Kidney tubule cell (primary cell): ENCODE data around the gene FERMT3.

ENCODE experiments used
- DNase-seq: peaks from one replicate; pipeline ENCODE4 v3.0.0-alpha.2; 2018; ENCODE audit warnings: low spot score

FERMT3 gene

GRCh38 chr11:64220798-64221197, 14.3 kb downstream of the FERMT3 start:
- no peak for DNase-seq

- no peak for DNase-seq
Measured at GRCh38 chr11:64222651-64223000, 16.1 kb downstream of the FERMT3 start.

GRCh38 chr11:64223001-64223651, 16.6 kb downstream of the FERMT3 start:
- no peak for DNase-seq

- DNase-seq, result peak; percentile 43
Measured at GRCh38 chr11:64224151-64224890, 17.8 kb downstream of the FERMT3 start.

- DNase-seq, result no peak
Measured at GRCh38 chr11:64224891-64225607, 18.5 kb downstream of the FERMT3 start.

GRCh38 chr11:64225608-64226506, 19.3 kb downstream of the FERMT3 start, which contains the start of the genes NUDT22 and TRPT1:
TSS of gene NUDT22 (plus strand) at chr11:64226274. CDS start at chr11:64226653, 379 bp downstream.
TSS of gene TRPT1 (minus strand) at chr11:64226186. CDS start at chr11:64225860, 326 bp downstream.
- peak; percentile 84 for DNase-seq

- peak; percentile 47 for DNase-seq
Measured at GRCh38 chr11:64226507-64227051, 20.1 kb downstream of the FERMT3 start.

- DNase-seq, result no peak
Measured at GRCh38 chr11:64227405-64227956, 21.0 kb downstream of the FERMT3 start.

GRCh38 chr11:64229090-64229743, 22.7 kb downstream of the FERMT3 start:
- DNase-seq, result no peak

- no peak for DNase-seq
Measured at GRCh38 chr11:64229744-64230170, 23.2 kb downstream of the FERMT3 start.

GRCh38 chr11:64230171-64230984, 23.9 kb downstream of the FERMT3 start, which contains the start of gene DNAJC4:
TSS of gene DNAJC4 (plus strand) at chr11:64230548. CDS start at chr11:64230855, 307 bp downstream.
- peak; percentile 93 for DNase-seq

- DNase-seq, result no peak
Measured at GRCh38 chr11:64230985-64231365, 24.5 kb downstream of the FERMT3 start.

GRCh38 chr11:64231546-64231945, 25.0 kb downstream of the FERMT3 start:
- DNase-seq, result no peak

GRCh38 chr11:64232182-64232966, 25.9 kb downstream of the FERMT3 start:
- no peak for DNase-seq

- no peak for DNase-seq
Measured at GRCh38 chr11:64232967-64233315, 26.4 kb downstream of the FERMT3 start.

GRCh38 chr11:64233913-64234586, 27.5 kb downstream of the FERMT3 start, which contains the start of gene VEGFB:
TSS of gene VEGFB (plus strand) at chr11:64234584. CDS start at chr11:64234834, 250 bp downstream.
- DNase-seq, result peak; percentile 64

GRCh38 chr11:64234647-64235379, 28.3 kb downstream of the FERMT3 start:
- peak; percentile 42 for DNase-seq
